GM18867 (cell line): Measurements from ENCODE around the gene PIK3C2B.

ENCODE experiments used
- ATAC-seq: cut with Tn5 transposase; IDR thresholded peaks from one replicate; pipeline ENCODE4 v1.9.1; 2021; ENCODE audit warnings: mild to moderate bottlenecking, moderate library complexity; ENCODE audit not compliant: unreplicated experiment

PIK3C2B gene

GRCh38 chr1:204461331-204462228, 33.0 kb downstream of the PIK3C2B start:
- no peak for ATAC-seq

- ATAC-seq: no peak
Observed at GRCh38 chr1:204460346-204460745, 34.3 kb downstream of the PIK3C2B start.

- ATAC-seq: no peak
Observed at GRCh38 chr1:204459706-204460105, 34.9 kb downstream of the PIK3C2B start.

GRCh38 chr1:204457666-204458065, 36.9 kb downstream of the PIK3C2B start:
- ATAC-seq: no peak

GRCh38 chr1:204456826-204457442, 37.7 kb downstream of the PIK3C2B start:
- ATAC-seq: no peak

GRCh38 chr1:204455831-204456145, 38.8 kb downstream of the PIK3C2B start:
- ATAC-seq: no peak

- no peak for ATAC-seq
Observed at GRCh38 chr1:204455063-204455830, 39.4 kb downstream of the PIK3C2B start.

GRCh38 chr1:204454476-204454875, 40.1 kb downstream of the PIK3C2B start:
- no peak for ATAC-seq

- peak; percentile 80 for ATAC-seq
Observed at GRCh38 chr1:204453141-204453772, 41.3 kb downstream of the PIK3C2B start.

GRCh38 chr1:204451352-204452124, 43.1 kb downstream of the PIK3C2B start:
- ATAC-seq: no peak

- no peak for ATAC-seq
Observed at GRCh38 chr1:204450461-204451257, 43.9 kb downstream of the PIK3C2B start.

GRCh38 chr1:204449678-204450280, 44.8 kb downstream of the PIK3C2B start:
- no peak for ATAC-seq

- no peak for ATAC-seq
Observed at GRCh38 chr1:204448991-204449677, 45.5 kb downstream of the PIK3C2B start.

- no peak for ATAC-seq
Observed at GRCh38 chr1:204448344-204448964, 46.2 kb downstream of the PIK3C2B start.

- ATAC-seq: no peak
Observed at GRCh38 chr1:204447736-204448135, 46.9 kb downstream of the PIK3C2B start.

GRCh38 chr1:204447190-204447589, 47.4 kb downstream of the PIK3C2B start:
- no peak for ATAC-seq

- peak; percentile 79 for ATAC-seq
Observed at GRCh38 chr1:204446413-204447111, 48.0 kb downstream of the PIK3C2B start.
